Fibroblast of upper back skin (primary cell): ENCODE data around the gene PLCD1.
"Not testable (repeated sequence)": the region's sequence is repeated elsewhere in the genome, so short reads cannot be mapped to it uniquely, and the experiment has no call there.

ENCODE experiments used
- DNase-seq: peaks from one replicate; pipeline ENCODE4 v3.0.0-alpha.2; 2013

PLCD1 gene

DNA sequence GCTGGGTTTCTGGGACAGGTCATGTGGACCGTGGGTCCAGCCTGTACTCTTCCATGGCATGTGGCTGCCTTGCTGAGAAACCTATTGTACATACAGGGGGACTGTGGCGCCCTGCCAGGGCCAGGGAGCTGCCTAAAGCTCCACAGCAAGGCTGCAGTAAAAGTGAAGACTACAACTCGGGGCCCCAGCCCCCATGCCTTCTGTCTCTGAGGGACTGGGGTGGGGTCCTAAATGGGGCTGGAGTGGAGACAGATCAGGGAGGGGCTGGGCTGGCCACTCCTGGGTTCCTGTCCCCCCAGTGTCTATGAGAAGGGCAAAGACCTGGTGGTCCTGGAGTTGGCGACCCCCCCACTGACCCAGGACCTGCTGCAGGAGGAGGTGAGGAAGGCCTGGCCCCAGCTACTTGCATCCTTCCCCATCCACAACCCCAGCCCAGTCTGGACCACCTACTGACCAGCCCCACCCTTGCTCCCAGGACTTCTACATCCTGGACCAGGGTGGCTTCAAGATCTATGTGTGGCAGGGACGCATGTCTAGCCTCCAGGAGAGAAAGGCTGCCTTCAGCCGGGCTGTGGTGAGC lies 31.6 kb downstream of the PLCD1 start:
- no peak for DNase-seq

DNA sequence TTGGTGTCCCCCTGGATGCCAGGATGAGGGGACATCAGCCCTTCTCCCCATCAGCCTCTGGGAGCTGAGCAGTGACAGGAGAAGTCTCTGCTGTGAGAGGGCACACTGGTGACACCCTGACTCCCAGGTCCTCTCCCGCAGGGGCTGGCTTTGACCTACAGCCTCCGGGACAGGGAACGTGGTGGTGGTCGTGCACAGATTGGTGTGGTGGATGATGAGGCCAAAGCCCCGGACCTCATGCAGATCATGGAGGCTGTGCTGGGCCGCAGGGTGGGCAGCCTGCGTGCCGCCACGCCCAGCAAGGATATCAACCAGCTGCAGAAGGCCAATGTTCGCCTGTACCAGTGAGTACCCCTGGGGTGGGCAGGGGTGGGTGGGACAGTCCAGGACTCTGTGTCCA lies 32.1 kb downstream of the PLCD1 start:
- DNase-seq: no peak

DNA sequence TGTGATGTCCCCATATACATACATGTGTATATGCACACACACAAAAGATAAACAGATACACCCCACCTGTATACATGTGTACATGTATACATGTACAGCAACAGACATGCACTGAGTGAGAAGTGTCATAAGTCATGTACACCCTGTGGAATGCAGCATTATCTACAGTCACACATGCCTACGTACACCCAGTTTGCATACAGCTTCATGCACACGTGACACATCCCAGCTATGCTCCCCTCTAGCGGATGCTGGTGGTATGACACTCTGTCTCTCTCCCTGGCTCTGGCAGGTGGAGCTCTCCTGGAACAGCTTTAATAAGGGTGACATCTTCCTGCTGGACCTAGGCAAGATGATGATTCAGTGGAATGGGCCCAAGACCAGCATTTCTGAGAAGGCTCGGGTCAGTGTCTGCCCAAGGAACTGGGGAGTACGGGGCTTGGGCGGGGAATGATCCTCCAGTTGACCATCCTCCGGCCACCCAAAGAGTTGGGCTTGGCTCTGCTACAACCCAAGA lies 32.6 kb downstream of the PLCD1 start:
- DNase-seq: peak; percentile 76

DNA sequence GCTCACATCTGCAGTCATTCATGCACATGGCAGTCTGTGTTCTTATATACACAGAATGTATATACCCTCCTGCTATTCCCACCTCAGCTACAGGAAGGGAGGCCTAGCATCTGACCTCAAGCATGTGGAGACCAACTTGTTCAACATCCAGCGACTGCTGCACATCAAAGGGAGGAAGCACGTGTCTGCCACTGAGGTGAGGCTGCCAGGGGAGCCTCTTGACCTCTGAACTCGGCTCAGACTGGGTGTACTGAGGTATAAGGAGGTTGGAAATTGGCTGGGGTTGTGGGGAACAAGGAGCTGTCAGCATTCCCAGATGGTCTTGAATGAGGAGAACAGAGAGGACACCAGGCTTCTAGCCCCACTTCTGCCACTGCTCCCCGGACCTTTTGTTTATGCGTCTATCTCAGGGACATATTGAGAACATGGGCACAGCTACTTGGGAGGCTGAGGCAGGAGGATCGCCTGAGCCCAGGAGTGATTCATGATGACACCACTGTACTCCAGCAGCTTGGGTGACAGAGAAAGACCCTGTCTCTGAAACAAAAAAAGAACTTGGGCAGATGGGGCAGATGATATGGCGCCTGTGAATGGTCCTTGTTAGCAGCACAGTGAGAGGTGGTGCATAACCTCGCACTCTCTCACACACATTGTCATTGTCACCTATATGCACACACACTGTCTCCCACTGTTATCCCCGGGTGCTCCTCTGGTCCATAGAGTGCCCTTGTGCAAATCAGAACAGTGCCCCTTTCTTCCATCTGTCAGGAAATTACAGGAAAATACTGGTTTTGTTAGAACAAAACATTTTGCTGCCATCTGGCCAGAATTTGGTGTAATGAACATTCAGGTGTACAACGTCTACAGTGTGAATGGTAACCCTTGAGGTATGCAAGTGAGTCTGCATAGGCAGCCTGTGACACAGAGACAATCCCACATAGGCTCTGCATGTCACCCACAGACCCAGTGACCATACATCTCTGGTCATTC lies 33.5 kb downstream of the PLCD1 start:
- DNase-seq: no peak

DNA sequence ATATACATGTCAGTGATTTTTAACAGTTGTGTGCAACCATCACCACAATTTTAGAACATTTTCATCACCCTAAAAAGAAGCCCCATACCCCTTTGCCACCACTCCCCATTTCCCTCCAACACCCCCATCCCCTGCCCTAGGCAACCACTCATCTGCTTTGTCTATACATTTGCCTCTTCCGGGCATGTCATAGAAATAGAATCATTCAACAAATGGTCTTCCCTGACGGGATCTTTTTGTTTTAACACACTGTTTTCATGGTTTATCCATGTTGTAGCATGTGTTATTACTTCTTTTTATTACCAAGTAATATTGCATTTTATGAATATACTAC lies 34.8 kb downstream of the PLCD1 start:
- DNase-seq: no peak

DNA sequence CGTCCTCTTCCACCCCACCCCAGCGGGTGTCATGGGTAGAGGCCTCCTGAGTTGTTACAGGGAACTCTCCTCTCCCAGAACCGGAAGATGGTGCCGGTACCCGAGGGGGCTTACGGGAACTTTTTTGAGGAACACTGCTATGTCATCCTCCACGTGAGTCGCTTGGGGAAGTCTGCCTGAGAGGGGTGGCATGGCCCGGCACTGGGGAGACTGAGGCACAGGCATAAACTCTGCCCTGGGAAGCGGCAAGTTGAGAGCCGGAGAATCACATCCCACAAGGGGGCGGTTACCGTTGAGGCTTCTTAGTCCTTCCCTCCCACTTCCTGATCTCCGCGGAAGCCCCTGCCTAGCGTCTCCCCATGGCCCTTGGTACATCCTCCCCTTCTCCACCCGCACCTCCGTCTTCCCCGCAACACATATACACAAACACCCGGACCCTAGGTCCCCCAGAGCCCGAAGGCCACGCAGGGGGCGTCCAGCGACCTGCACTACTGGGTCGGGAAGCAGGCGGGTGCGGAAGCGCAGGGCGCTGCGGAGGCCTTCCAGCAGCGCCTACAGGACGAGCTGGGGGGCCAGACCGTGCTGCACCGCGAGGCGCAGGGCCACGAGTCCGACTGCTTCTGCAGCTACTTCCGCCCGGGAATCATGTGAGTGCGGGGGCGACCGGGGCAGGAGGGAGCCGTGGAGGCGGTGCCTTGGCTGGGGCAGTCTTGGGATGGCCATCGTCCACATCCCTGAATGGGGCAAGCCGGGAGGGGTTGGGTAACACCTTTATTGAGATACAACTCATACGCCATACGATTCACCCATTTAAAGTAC lies 35.4 kb downstream of the PLCD1 start:
- DNase-seq: peak; percentile 75

DNA sequence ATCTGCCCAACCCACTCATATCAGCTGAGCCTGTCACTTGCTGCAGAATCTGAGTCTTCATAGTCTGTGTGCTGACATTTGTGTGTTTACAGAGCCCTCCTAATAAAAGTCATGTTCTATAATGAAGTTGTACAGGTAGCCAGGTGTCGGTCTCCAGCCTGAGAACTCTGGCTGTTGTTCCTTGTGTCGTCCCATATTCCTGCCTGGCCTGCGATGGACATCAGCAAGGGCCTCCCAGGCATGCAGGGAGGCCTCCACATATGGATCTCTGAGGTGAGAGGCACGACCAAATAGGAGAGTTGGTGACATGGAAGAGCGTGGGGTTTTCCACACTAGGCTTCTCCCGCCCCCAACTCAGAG lies 36.0 kb downstream of the PLCD1 start:
- no peak for DNase-seq

DNA sequence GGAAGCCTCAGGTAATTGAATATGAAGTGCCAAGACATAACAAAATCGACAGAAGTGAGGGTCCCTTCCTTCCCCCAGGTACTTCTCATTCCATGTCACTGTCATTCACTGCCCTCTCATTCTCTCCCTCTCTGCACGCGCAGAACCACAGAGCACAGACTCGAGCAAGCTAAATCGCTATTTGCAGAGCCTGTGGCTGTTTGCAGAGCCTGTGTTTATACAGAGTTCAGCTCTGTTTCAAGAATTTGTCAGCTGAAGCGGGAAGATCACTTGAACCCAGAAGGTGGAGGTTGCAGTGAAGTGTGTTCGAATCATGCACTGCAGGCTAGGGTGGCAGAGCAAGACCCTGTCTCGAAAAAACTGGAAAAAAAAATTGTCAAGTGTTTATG lies 36.4 kb downstream of the PLCD1 start:
- DNase-seq: no peak

DNA sequence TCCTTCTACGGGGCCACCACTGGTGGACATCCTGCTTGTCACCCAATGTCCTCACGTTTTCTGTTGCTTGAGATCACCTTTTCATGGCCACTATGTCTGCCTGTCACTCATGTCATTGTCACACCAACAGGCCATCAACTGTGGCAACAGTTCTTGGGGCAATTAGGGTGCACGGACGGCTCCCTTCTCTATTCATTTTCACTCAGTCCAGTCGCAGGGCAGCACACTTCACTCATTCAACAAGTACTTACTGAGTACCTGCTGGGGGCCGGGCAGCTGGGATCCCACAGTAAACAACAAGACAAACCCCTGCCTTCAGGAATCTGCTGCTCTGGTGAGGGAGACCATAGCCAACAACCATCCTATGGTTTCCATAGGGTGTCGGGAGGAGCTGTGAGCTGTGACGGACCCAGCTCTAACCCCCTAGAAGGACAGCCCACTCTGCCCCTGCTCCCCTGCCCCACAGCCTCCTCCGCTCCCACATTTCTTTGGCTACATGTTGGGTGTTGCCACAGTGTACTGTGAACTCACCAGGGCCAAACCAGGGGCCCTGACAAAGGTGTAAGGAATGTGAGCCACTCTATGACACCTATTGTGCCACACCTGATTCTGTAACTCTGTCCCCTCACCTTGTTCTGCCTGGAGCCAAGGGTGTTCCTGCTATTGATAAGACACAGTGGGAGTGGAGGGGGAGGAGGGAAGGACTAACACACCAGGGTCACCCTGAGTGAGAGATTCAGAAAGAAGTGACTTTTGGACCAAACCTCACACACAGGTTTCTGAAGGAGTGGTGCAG lies 37.0 kb downstream of the PLCD1 start:
- DNase-seq: no peak

DNA sequence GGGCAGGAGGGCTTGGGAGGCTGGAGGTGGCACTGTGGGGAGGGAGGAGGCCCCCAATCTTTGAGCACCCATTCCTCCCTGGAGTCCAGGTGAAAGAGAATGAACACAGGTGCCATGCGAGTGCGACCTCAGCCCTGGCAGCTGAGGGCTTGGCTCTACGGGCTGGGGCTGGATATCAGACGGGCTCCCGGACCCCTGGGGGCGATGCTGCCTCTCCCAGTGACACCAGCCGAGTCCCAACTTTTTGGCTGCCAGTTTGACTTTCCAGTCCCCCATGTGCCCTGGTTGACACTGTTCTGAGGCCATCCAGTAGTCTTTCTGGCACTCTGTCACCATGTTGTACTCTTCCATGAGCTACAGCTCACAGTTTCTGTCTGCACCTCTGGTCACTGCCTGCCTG lies 37.6 kb downstream of the PLCD1 start:
- DNase-seq: no peak

DNA sequence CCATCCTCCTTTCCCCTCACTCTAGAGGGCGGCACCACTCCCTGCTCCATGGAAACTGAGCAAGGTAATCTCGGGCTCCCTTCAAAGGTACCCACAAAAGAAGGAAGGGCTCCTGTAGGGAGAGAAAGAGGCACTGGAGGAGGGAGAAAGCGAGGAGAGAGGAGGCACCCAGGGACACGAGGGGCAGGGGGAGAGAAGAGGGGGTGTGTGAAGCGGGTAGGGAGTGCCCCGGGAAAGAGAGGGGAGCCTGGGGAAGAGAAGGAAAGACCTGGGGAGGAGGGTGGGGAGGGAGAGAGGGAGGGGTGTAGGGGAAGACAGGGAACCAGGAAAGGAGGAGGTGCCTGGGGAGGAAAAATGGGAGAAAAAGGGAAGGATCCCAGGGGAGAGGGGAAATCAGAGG lies 38.3 kb downstream of the PLCD1 start:
- DNase-seq: no peak

DNA sequence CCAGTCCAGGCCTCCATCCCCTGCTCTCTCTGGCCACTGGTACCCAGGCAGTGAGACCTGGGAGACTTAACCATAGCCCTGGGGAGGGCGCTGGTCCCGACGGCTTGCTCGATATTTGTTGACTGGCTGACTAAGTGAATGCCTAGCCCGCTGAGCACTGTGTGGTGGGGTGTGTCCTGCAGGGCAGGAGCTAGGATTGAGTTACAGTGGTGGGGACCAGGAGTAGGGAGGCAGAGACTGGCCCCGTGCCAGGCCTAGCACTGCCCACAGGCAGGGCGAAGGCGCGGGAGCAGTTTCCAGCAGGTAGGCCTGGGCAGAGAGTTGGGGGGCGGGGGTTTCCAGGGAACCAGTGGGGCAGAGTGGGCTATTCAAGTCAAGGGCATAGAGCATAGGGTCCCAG lies 38.9 kb downstream of the PLCD1 start, which contains the start of gene VILL:
TSS of gene VILL (plus strand) at position 260 of the 400 bp plus-strand sequence. CDS start 2,887 bp downstream, outside the sequence.
- no peak for DNase-seq

DNA sequence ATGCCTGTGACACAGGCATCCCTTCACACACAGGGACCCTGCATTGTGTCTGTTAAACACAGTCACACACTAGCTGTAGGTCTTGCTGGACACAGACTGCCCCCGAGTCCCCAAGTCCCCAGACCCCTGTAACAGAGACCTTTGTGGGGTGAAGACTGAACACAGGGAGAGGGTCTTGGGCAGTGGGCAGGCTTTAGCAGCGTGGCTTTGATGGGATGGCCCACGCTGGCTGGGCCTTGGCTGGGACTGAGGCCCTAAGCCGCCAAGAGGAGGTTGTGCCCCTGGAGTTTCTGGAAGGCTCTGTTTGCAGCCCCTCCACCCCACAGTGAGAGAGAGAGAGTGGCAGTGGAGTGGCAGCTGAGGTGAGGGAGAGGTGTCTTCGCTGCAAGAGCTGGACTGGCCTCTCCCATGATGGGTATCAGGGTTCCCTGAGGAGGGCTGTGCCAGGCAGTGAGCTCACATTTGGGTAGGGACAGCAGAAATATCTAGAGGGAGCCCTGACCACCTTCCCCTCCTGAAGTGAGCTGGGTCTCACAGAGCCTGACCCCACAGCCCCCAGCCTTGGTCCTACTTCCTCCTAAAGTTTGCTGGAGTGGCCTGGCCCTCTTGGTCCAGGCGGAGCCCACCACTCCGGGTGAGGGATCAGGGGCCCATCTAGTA lies 39.5 kb downstream of the PLCD1 start:
- DNase-seq: no peak

DNA sequence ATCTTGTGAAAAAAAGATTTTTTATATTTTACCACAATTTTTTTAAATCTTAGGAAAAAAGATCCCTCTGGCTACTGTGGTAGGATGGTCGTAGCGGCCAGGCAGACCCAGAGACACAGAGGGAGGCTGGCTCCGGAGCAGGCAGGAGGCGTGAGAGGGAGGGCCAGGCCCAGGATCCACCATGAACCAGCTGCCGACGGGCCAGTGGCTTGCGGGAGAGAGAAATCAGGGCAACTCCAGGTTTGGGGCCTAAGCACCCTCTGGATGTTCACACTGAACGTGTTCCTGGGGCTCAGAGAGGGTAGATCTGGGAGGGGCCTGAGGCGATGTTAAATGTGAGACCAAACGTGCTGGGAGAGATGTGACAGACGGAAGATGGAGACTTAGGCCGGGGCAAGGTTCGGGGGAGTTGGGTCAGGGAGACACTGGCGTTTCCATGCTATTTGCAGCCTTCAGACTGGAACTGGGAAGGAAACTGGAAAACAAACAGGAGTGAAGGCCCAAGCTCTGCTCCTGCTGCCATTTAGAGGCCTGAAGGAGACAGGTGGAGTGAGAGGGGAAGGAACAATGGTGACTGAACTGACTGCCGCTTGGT lies 40.4 kb downstream of the PLCD1 start:
- DNase-seq: no peak

DNA sequence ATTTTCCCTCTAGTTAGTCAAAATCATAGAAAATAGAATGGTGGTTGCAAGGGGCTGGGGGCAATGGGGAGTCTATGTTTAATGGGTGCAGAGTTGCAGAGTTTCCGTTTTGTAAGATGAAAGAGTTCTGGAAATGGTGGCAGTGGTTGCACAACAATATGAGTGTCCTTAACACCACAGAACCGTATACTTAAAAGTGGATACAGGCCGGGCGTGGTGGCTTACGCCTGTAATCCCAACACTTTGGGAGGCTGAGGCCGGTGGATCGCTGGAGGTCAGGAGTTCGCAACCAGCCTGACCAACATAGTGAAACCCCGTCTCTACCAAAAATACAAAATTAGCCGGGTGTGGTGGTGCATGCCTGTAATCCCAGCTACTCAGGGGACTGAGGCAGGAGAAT lies 41.1 kb downstream of the PLCD1 start:
- not testable (repeated sequence) for DNase-seq

DNA sequence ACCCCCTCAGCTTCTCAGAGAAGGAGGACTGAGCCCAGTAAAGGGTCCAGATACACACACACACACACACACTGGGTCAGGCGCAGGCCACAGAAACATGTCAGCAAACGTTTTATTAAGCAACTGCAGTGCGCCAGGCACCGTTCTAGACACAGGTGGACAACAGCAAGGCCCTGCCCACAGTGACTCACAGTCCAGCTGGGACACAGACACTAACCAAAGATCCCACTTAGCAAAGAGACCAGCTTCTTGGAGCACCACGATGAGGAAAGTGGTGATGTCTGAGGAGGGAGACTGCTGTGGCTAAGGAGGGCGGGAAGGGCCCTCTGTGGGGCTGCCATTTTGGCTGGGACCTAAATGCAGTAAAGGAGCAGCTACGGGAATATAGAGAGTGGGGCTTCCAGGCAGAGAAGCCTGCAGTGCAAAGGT lies 41.7 kb downstream of the PLCD1 start:
- no peak for DNase-seq

DNA sequence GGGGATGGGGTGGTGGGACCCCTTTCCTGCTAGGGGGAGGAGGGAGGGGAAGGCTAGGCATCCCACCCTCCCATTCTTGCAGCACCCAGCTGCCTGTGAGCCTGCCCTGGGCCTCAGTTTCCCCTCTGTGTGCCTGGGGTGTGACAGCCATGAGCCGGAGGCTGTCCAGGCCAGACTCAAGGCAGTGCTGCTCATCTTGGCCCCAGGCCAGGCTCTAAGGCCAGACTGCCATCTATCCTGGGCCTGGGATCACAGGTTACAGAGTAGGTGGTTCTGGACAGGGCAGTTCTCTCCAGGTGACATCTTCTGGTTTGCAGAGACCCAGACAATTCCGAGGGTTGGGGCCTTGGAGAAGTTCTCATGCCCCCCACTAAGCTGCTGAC lies 42.1 kb downstream of the PLCD1 start:
- no peak for DNase-seq

DNA sequence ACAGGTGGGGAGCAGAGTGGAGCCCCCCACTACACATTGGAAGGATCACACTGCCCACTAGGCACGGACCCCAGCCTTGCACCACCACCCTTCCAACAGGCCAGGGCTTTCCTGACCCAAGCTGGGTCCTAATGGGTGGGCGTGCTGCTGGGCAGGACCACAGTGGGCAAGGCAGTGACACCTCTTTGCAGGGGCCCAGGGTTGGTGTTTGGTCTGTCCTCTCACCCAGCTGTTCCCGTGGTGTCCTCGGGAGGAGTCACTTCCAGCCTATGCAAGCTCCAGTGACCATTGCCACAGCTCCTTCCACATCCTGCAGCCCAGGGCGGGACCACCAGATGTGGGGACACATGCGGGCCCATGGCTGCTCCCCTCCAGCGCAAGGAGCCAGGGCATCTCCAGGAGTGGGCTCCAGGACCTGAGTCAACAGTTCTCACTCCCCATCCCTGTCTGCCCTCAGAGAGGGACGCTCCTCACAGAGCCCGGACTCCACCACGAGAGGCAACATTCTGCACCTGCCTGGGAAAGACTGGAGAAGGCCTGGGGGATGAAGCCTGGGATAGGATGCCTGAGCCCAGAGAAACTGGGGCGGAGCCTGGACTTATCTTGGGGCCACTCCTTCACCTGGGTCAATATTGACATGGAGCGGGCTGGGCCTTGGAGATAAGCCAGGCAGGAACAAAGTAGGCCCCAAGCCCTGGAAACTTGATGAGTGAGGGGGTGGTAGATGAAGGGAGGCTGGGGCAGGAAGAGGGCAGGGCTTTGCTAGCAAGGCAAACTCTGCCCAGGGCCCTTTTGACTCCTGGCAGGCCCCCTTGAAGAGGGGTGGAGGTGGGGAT lies 42.7 kb downstream of the PLCD1 start:
- DNase-seq: no peak

DNA sequence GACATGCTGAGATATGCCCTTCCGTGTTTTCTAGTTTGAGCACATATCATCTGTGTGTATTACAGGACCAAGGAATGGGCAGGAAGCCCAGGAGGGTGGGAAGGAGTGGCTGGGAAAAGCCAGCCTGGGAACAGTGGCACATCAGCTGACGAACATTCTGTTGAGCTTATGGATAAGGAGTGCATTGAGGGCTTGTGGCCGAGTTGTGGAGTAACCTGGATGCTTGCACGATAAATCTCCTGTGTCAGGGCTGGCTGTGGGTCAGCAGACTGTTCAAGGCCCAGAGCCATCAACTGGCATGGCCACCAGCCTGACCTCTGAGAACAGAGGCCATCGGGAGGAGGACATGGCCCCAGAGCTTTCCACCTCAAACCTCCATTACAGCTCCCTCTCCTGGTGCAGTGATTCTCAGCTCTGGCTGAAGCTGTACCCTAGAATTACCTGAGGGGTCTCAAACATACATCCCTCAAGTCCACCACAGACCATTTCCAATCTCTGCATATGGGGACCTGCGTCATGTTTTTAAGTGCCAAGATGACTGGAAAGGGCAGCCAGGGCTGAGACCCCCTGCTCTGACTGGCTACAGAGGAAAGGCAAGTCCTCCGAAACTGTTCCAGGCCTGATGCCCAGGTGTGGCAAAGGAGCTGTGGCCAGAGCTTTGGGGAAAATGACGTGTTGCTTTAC lies 43.7 kb downstream of the PLCD1 start:
- DNase-seq: no peak

DNA sequence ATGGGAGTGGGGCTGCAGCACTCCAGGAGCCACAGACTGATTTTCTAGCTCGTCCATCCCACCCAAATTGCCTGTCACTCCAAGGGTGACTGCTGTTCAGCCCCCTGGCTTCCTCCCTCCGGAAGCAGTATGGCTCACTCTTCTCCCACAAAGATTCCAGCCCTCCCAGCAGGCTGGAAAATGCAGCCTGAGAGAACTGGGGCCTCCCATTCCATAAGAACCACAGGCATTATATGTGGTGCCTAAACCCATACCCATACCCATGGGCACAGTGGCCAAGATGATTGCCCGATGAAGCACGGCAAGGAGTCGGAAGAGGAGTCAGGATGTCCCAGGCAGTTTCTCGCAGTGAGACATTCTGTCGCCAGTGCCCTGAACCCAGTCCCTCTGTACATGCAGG lies 44.8 kb downstream of the PLCD1 start:
- DNase-seq: no peak
